Measurements from ENCODE around the gene LPP. TPM values are rescaled to one million over a fixed set of nuclear protein-coding genes. Genes with fewer than 3 reads are reported as not detected.

Gene LPP
- total and polyA plus RNA-seq, 2 donors from 2014 or later = 6.7 to 233 TPM

- no peak overlapping the region for H3K9ac ChIP-seq (ENCODE audit: low read length in 3 of 3)
- DNase-seq = peak in 2 of 5 donors; percentile 37 to 40
These were observed 235.9 kb downstream of the LPP start for GRCh38 chr3:188389711-188390342.

GRCh38 chr3:188390343-188390718 is 236.4 kb downstream of the LPP start:
- DNase-seq = peak in 1 of 5 donors; percentile 29

More at GRCh38 chr3:188389711-188390342, 235.9 kb downstream of the LPP start:
- no peak overlapping the region for H3K27ac ChIP-seq (ENCODE audit: low read depth in 2 of 2, low read length in 2 of 2)
- H3K4me3 ChIP-seq (ENCODE audit: low read length in 3 of 3) = no peak overlapping the region
- no peaks in the 10 kb centered on the region for H3K27me3 ChIP-seq (ENCODE audit: control insufficient read depth, insufficient read depth, low read length)
- TF ChIP-seq, protein P1, sequence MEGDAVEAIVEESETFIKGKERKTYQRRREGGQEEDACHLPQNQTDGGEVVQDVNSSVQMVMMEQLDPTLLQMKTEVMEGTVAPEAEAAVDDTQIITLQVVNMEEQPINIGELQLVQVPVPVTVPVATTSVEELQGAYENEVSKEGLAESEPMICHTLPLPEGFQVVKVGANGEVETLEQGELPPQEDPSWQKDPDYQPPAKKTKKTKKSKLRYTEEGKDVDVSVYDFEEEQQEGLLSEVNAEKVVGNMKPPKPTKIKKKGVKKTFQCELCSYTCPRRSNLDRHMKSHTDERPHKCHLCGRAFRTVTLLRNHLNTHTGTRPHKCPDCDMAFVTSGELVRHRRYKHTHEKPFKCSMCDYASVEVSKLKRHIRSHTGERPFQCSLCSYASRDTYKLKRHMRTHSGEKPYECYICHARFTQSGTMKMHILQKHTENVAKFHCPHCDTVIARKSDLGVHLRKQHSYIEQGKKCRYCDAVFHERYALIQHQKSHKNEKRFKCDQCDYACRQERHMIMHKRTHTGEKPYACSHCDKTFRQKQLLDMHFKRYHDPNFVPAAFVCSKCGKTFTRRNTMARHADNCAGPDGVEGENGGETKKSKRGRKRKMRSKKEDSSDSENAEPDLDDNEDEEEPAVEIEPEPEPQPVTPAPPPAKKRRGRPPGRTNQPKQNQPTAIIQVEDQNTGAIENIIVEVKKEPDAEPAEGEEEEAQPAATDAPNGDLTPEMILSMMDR (IDR thresholded peaks at IDR 0.05; ENCODE audit: borderline replicate concordance, extremely low read depth, insufficient read depth) = no peak
- FAIRE-seq = no peak
- H3K36me3 ChIP-seq (ENCODE audit: control insufficient read depth in 2 of 3, insufficient read depth in 3 of 3, low read length in 3 of 3) = no peaks in the 10 kb centered on the region
- peaks cover 0 to 20% (median 10%) of the 10 kb centered on the region in 3 donors for H3K4me1 ChIP-seq (ENCODE audit: control insufficient read depth in 2 of 3, insufficient read depth in 2 of 3, low read depth in 1 of 3, low read length in 3 of 3)
- H3K9me3 ChIP-seq (ENCODE audit: control insufficient read depth in 2 of 3, insufficient read depth in 1 of 3, low read length in 3 of 3) = no peaks in the 10 kb centered on the region
- intact Hi-C loops (cut with DNase I) = no loop called here

GRCh38 chr3:188390775-188391443 is 237.0 kb downstream of the LPP start:
- no peaks in the 10 kb centered on the region for H3K9me3 ChIP-seq (ENCODE audit: control insufficient read depth in 2 of 3, insufficient read depth in 1 of 3, low read length in 3 of 3)
- TF ChIP-seq, protein P1 (IDR thresholded peaks at IDR 0.05; ENCODE audit: borderline replicate concordance, extremely low read depth, insufficient read depth) = no peak
- H3K4me3 ChIP-seq (ENCODE audit: low read length in 3 of 3) = no peak overlapping the region
- H3K9ac ChIP-seq (ENCODE audit: low read length in 3 of 3) = peak overlapping the region in 1 of 3 donors; percentile 19
- H3K4me1 ChIP-seq (ENCODE audit: control insufficient read depth in 2 of 3, insufficient read depth in 2 of 3, low read depth in 1 of 3, low read length in 3 of 3) = peaks cover 0 to 15% (median 10%) of the 10 kb centered on the region in 3 donors
- no peaks in the 10 kb centered on the region for H3K36me3 ChIP-seq (ENCODE audit: control insufficient read depth in 2 of 3, insufficient read depth in 3 of 3, low read length in 3 of 3)
- no peaks in the 10 kb centered on the region for H3K27me3 ChIP-seq (ENCODE audit: control insufficient read depth, insufficient read depth, low read length)
- peak overlapping the region in 1 of 2 donors; percentile 10 for H3K27ac ChIP-seq (ENCODE audit: low read depth in 2 of 2, low read length in 2 of 2)
- intact Hi-C loops (cut with DNase I) = no loop called here
- FAIRE-seq = no peak
- no peak for DNase-seq

More at GRCh38 chr3:188390343-188390718, 236.4 kb downstream of the LPP start:
- Histone ChIP-seq H3K27me3 (ENCODE audit: control insufficient read depth, insufficient read depth, low read length) (no peaks in the 10 kb centered on the region), H3K36me3 (ENCODE audit: control insufficient read depth in 2 of 3, insufficient read depth in 3 of 3, low read length in 3 of 3) (no peaks in the 10 kb centered on the region), H3K9me3 (ENCODE audit: control insufficient read depth in 2 of 3, insufficient read depth in 1 of 3, low read length in 3 of 3) (no peaks in the 10 kb centered on the region), H3K27ac (ENCODE audit: low read depth in 2 of 2, low read length in 2 of 2) (peak overlapping the region in 1 of 2 donors; percentile 10), H3K4me3 (ENCODE audit: low read length in 3 of 3) (no peak overlapping the region), H3K9ac (ENCODE audit: low read length in 3 of 3) (peak overlapping the region in 1 of 3 donors; percentile 19), H3K4me1 (ENCODE audit: control insufficient read depth in 2 of 3, insufficient read depth in 2 of 3, low read depth in 1 of 3, low read length in 3 of 3) (peaks cover 0 to 17% (median 10%) of the 10 kb centered on the region in 3 donors)
- TF ChIP-seq, protein P1 (IDR thresholded peaks at IDR 0.05; ENCODE audit: borderline replicate concordance, extremely low read depth, insufficient read depth) = no peak
- intact Hi-C loops (cut with DNase I) = no loop called here
- no peak for FAIRE-seq

Measured in kidney (tissue), 14 donors.